ENCODE results near the gene CEP128. TPM values are rescaled to one million over a fixed set of nuclear protein-coding genes. Genes with fewer than 3 reads are reported as not detected.

CEP128 gene
- total RNA-seq, 8 experiments from 2014 or later = 1.7 to 12.7 (median 5.2) TPM

DNA sequence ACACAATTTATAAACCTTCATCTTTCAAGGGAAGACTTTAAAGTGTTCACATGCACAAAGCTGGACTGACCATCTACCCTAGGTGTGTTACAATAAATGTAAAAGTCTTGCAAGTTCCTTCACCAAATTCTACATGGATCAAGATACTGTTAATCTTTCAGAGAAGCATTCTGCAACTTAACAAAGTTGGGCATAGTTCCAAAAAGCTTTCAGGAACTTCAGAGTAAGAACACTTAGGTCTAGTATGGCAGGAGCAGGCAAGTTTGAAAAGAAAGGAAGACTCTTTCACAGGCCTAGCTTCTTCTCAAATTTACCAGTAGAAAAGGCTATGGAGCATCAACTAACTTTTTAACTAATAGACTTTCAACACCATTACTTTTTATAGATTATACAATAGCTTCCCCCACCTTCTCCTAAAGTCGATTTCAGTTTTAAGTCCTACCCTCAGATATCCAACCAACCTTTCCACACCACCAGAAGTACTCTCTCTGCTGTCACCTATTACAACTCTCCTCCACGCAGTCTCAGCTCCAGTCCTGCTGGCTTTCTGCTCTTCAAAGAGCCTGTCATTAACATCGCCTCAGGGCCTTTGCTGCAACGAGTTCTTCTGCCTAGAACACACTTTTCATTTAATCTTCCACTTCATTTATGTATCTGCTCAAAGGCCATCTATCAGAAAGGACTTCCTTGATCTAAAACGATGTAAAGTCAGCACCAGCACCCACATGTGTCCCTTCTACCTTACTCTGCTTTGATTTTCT, 333.9 kb downstream of the CEP128 start:
- in situ Hi-C loops (cut with MboI; ENCODE audit: low pct_unique_long_range_greater_than_20kb in 2 of 9, low sequenced_read_pairs in 9 of 9, unreplicated experiment in 9 of 9) = no loop called here
- WGBS, 10 experiments = 60 to 90% (median 81%) methylated on average over 2 to 5 of the region's 5 CpGs; no CpG with 5 or more reads in 1 of the 10 experiments
- peak in 3 of 8 experiments; percentile 37 to 59 (median 57) for ATAC-seq (replicated peaks in 6 of 8)
- H3K27ac ChIP-seq = no peak overlapping the region
- H3K4me3 ChIP-seq = no peak overlapping the region
- H3K4me1 ChIP-seq (replicated peaks in 1 of 2) = no peaks in the 10 kb centered on the region

DNA sequence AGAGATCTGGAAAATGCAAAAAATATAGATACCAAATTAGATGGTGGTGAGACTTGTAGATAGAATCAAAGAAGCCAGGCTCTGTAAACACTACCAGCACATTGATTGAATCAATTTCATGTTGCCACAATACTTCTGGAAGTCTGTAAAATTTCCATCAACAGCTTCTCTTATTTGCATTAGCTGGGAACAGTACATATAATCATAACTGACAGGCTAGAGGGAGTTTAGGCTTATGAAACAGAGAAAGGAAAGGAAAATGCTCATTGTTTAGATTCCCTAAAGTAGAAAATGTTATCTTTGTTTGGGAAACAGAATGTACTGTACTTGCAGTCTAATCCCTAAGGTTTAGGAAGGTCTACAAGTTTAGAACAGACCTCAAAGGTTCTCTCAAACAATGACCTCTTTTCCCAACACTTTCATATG, 335.2 kb downstream of the CEP128 start:
- H3K4me3 ChIP-seq = no peak overlapping the region
- no peaks in the 10 kb centered on the region for H3K4me1 ChIP-seq (replicated peaks in 1 of 2)
- H3K27ac ChIP-seq = no peak overlapping the region
- ATAC-seq (replicated peaks in 6 of 8) = peak in 1 of 8 experiments; percentile 43
- in situ Hi-C loops (cut with MboI; ENCODE audit: low pct_unique_long_range_greater_than_20kb in 2 of 9, low sequenced_read_pairs in 9 of 9, unreplicated experiment in 9 of 9) = no loop called here

DNA sequence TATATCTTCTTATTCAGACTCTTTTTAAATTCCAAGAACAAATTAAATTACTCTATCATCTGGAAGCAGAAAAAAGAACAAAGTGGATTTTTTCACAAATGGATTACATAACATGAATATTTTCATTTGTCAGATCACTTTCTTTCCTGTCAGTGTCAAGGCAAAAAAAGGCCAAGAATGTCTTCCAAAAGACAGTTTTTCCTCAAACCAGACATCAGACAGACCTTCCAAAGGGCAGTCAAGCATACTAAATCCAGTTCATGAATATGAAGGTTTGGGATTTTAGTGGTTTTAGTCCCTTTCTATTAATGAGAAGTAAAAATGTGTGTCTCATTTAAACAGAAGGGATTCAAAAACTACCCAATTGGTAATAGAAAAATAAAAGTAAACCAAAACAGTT, 336.0 kb downstream of the CEP128 start:
- Histone ChIP-seq H3K4me1 (replicated peaks in 1 of 2) (no peaks in the 10 kb centered on the region), H3K27ac (no peak overlapping the region), H3K4me3 (no peak overlapping the region)
- no peak for ATAC-seq (replicated peaks in 6 of 8)
- in situ Hi-C loops (cut with MboI; ENCODE audit: low pct_unique_long_range_greater_than_20kb in 2 of 9, low sequenced_read_pairs in 9 of 9, unreplicated experiment in 9 of 9) = no loop called here

DNA sequence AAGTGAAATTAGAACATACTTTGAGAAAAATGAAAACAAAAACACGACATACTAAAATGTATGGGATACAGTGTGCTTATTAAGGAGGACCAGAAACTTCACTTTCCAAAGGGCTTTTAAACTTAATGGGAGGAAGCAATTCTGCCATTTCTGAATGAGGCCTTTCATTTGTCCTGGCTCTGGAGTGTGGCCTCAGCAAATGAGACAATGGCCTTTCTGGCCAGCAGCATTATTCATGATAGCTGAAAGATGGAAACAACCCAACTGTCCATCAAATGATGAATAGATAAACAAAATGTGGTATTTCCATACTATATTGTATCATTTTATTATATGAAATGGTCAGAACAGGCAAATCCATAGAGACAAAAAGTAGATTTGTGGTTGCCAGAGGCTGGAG, 338.6 kb downstream of the CEP128 start:
- Histone ChIP-seq H3K4me3 (no peak overlapping the region), H3K4me1 (replicated peaks in 1 of 2) (no peaks in the 10 kb centered on the region), H3K27ac (no peak overlapping the region)
- 40 to 100% (median 85%) methylated on average over 1 of the region's 1 CpG; no CpG with 5 or more reads in 2 of the 10 experiments for WGBS, 10 experiments
- ATAC-seq (replicated peaks in 6 of 8) = no peak
- in situ Hi-C loops (cut with MboI; ENCODE audit: low pct_unique_long_range_greater_than_20kb in 2 of 9, low sequenced_read_pairs in 9 of 9, unreplicated experiment in 9 of 9) = no loop called here

DNA sequence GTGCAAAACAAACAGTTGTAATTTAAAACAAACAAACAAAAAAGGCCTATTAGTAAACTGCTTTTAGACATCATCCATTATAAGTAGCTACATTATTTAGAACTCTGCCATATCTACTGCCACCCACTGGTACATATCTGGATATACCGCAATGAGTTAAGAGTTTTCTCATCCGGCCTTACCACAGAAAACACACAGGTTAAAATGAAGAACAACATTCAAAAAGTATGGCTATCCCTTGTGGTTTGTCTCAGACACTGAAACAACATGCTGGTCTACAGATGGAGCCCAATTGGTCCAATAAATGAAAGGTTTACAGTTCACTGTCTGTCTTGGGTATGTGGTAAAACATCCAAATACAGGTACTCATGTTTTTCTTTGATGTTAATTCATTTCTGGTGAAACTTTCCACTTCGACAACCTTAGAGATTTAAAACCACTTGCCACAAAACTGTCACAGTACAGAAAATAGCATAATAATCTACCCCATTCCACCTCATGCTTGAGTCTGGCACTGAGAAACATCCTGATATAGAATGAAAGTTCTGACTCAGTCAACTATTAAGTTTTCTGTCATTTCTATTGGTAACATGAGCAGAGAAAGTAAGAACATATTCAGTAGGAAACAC, 354.3 kb downstream of the CEP128 start:
- ATAC-seq (replicated peaks in 6 of 8) = peak in 3 of 8 experiments; percentile 50 to 68 (median 61)
- H3K4me3 ChIP-seq = no peak overlapping the region
- no peaks in the 10 kb centered on the region for H3K4me1 ChIP-seq (replicated peaks in 1 of 2)
- H3K27ac ChIP-seq = no peak overlapping the region
- WGBS, 10 experiments = 20 to 100% (median 66%) methylated on average over 1 to 3 of the region's 3 CpGs
- in situ Hi-C loops (cut with MboI; ENCODE audit: low pct_unique_long_range_greater_than_20kb in 2 of 9, low sequenced_read_pairs in 9 of 9, unreplicated experiment in 9 of 9) = no loop called here

DNA sequence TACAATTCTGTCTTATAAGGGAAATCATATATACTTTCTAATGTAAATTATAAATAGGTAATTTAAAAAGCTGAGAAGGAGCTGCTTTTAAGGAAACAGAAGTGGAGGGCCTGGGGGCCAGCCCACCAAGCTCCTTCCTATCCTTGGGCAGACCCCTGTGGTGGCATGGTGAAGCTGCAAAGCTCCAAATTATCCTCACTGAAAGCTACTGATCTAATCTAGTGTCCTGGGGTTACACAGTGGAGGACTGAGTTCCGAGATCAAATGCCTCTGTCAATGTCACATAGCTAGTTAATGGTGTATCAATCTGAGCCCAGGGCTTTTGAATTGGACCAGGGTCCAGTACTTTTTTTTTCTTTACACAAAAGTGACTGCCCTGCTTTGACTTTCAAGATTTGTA, 355.4 kb downstream of the CEP128 start:
- H3K27ac ChIP-seq = no peak overlapping the region
- in situ Hi-C loops (cut with MboI; ENCODE audit: low pct_unique_long_range_greater_than_20kb in 2 of 9, low sequenced_read_pairs in 9 of 9, unreplicated experiment in 9 of 9) = no loop called here
- H3K4me3 ChIP-seq = no peak overlapping the region
- H3K4me1 ChIP-seq (replicated peaks in 1 of 2) = no peaks in the 10 kb centered on the region
- 57 to 100% (median 85%) methylated on average over 1 of the region's 1 CpG; no CpG with 5 or more reads in 6 of the 10 experiments for WGBS, 10 experiments
- ATAC-seq (replicated peaks in 6 of 8) = no peak

DNA sequence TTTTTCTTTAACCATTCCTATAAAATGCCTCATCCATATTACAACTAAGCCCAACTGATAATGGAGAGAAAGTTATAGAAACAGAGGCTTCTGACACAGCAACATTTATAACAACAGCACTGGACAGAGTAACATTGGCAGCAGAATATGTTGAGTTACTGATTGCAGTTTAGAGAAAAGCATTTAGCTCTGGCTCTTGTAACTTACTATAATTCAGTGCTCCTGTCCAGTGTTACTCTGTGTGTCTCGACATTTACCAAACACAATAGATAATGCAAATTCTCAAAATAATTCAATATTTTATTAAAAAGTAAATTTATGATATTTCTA, 356.1 kb downstream of the CEP128 start:
- ATAC-seq (replicated peaks in 6 of 8) = no peak
- WGBS, 10 experiments = 60 to 100% (median 100%) methylated on average over 1 of the region's 1 CpG; no CpG with 5 or more reads in 2 of the 10 experiments
- no peak overlapping the region for H3K27ac ChIP-seq
- no peaks in the 10 kb centered on the region for H3K4me1 ChIP-seq (replicated peaks in 1 of 2)
- no peak overlapping the region for H3K4me3 ChIP-seq
- in situ Hi-C loops (cut with MboI; ENCODE audit: low pct_unique_long_range_greater_than_20kb in 2 of 9, low sequenced_read_pairs in 9 of 9, unreplicated experiment in 9 of 9) = no loop called here

DNA sequence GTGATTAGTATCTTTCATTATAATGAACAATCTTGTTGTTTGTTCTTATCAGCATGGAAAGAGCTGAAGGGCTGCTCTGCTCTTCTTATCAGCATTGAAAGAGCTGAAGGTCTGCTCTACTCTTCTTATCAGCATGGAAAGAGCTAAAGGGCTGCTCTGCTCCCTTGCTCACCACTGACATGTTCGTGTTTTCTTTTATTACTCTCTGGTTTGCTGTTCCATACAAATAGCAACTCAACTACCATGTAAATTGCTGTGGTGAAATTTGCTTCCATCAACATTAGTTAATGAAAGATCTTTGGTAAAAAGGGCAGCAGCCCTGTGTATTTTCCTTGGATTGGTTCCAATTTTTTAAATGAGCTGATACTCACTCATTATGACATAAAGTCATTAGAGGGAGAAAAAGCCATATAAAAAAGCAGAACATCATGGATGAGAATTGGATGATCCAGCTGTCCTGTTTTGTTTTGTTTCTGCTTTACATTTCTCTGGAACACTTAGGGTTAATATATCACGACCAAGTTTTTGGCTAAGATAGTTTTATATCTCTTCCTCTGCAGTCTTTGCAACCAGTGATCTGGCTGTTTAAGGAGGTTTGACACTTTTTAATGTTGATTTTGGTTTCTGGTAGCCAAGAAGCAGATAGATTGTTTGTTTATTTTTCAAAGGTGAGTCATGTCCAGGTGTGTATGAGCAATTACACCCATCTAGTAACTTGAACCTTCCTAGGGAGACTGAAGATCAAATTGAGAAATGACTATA, 356.6 kb downstream of the CEP128 start:
- no peak for ATAC-seq (replicated peaks in 6 of 8)

DNA sequence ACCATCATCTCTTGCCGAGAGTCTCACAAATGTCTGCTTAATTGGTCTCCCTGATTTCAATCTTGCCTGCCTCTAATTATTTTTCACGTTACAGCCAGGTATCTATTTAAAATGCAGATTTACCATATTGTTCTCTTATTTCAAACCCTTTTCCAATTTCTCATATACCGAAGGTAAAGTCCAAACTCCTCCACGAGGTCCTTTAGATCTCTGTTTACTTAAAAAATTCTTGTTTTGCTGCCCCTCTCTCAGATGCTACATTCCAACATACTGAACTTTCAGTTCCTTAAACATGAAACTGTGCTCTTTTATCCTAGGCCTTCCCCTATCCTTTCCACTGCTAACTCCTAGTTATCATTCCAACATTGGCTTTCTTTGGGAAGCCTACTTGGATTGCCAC, 363.9 kb downstream of the CEP128 start:
- 82 to 97% (median 91%) methylated on average over 2 to 4 of the region's 4 CpGs for WGBS, 10 experiments

More for the DNA sequence above, 356.6 kb downstream of the CEP128 start:
- no peaks in the 10 kb centered on the region for H3K4me1 ChIP-seq (replicated peaks in 1 of 2)
- WGBS, 10 experiments = 17 to 100% (median 78%) methylated on average over 1 to 2 of the region's 2 CpGs; no CpG with 5 or more reads in 1 of the 10 experiments
- in situ Hi-C loops (cut with MboI; ENCODE audit: low pct_unique_long_range_greater_than_20kb in 2 of 9, low sequenced_read_pairs in 9 of 9, unreplicated experiment in 9 of 9) = no loop called here
- H3K4me3 ChIP-seq = no peak overlapping the region
- no peak overlapping the region for H3K27ac ChIP-seq

DNA sequence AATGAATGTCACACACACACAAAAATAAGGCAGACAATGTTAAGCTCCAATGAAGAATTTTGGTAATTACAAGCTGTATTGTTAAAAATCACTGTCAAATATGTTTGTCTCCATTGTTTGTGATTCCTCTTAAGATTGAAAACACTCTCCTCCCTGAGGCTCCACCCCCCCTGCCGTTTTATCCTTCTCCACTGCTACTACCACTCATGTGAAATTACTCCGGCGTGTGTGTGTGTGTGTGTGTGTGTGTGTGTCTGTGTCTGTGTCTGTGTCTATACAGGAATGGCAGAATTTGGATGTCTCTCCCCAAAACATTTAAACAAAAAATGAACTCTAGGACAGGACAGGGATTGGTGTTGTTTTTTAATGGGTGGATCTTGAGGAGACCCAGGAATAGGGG, 365.1 kb downstream of the CEP128 start:
- no peaks in the 10 kb centered on the region for H3K4me1 ChIP-seq (replicated peaks in 1 of 2)
- 0 to 90% (median 75%) methylated on average over 1 to 2 of the region's 3 CpGs; no CpG with 5 or more reads in 4 of the 10 experiments for WGBS, 10 experiments
- H3K4me3 ChIP-seq = no peak overlapping the region
- in situ Hi-C loops (cut with MboI; ENCODE audit: low pct_unique_long_range_greater_than_20kb in 2 of 9, low sequenced_read_pairs in 9 of 9, unreplicated experiment in 9 of 9) = no loop called here
- no peak for ATAC-seq (replicated peaks in 6 of 8)
- H3K27ac ChIP-seq = no peak overlapping the region

More for the DNA sequence above, 363.9 kb downstream of the CEP128 start:
- Histone ChIP-seq H3K4me1 (replicated peaks in 1 of 2) (no peaks in the 10 kb centered on the region), H3K4me3 (no peak overlapping the region), H3K27ac (no peak overlapping the region)
- no peak for ATAC-seq (replicated peaks in 6 of 8)
- in situ Hi-C loops (cut with MboI; ENCODE audit: low pct_unique_long_range_greater_than_20kb in 2 of 9, low sequenced_read_pairs in 9 of 9, unreplicated experiment in 9 of 9) = no loop called here

DNA sequence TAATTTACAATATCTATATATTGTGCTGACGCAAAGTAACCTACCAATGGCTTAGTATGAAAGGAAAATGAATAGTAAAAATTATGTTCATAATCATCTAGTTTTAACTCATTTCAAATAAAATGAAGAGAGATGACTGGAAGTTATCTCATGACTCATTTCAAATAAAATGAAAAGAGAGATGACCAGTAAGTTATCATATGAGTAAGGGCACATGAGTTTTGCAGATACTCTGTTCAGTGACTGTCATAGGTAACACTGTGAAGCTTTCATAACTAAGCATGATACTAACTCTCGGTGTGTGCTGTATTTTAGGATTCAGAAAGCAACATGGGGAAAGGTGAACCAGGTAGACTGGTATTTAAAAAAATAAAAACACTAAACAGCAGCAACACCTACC, 365.8 kb downstream of the CEP128 start:
- Histone ChIP-seq H3K27ac (no peak overlapping the region), H3K4me1 (replicated peaks in 1 of 2) (no peaks in the 10 kb centered on the region), H3K4me3 (no peak overlapping the region)
- ATAC-seq (replicated peaks in 6 of 8) = no peak
- in situ Hi-C loops (cut with MboI; ENCODE audit: low pct_unique_long_range_greater_than_20kb in 2 of 9, low sequenced_read_pairs in 9 of 9, unreplicated experiment in 9 of 9) = no loop called here
- 85 to 100% (median 96%) methylated on average over 1 to 2 of the region's 2 CpGs; no CpG with 5 or more reads in 1 of the 10 experiments for WGBS, 10 experiments

DNA sequence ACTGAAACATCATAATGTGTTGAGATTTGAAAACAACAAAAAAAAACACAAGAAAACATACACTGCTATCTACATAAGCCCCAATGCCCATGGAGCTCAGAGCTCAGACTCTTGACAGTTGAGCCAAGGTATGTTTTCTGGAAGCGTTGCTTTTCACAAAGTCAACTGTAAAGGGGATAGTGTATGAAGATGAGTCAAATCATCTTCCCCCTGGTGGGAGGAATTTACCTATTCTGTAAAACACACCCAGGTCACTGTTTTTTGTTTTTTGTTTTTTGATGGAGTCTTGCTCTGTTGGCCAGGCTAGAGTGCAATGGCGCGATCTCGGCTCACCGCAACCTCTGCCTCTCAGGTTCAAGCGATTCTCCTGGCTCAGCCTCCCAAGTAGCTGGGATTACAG, 368.9 kb downstream of the CEP128 start:
- 93 to 100% (median 96%) methylated on average over 1 to 6 of the region's 6 CpGs; no CpG with 5 or more reads in 4 of the 10 experiments for WGBS, 10 experiments

DNA sequence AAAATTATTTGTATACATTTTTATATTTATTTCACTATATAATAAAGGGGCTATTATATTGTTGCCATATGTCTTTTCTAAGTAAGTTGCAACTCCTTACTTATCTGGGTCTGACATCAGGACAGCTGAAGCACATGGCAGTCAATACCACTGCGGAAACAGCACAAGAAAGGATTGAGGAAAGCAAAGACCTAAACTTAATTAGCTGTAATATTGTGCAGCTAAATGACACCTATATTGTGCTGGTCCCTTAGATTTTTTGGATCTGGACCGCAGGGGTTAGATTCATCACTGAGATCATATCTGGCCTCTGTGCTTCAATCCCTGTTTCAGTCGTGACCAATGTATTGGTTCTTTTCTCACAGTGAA, 370.6 kb downstream of the CEP128 start:
- H3K4me3 ChIP-seq = no peak overlapping the region
- H3K27ac ChIP-seq = no peak overlapping the region
- H3K4me1 ChIP-seq (replicated peaks in 1 of 2) = no peaks in the 10 kb centered on the region
- 73 to 96% (median 90%) methylated on average over 1 to 3 of the region's 3 CpGs; no CpG with 5 or more reads in 3 of the 10 experiments for WGBS, 10 experiments
- ATAC-seq (replicated peaks in 6 of 8) = no peak
- in situ Hi-C loops (cut with MboI; ENCODE audit: low pct_unique_long_range_greater_than_20kb in 2 of 9, low sequenced_read_pairs in 9 of 9, unreplicated experiment in 9 of 9) = no loop called here

More for the DNA sequence above, 368.9 kb downstream of the CEP128 start:
- no peak overlapping the region for H3K27ac ChIP-seq
- no peak for ATAC-seq (replicated peaks in 6 of 8)
- H3K4me1 ChIP-seq (replicated peaks in 1 of 2) = no peaks in the 10 kb centered on the region
- in situ Hi-C loops (cut with MboI; ENCODE audit: low pct_unique_long_range_greater_than_20kb in 2 of 9, low sequenced_read_pairs in 9 of 9, unreplicated experiment in 9 of 9) = no loop called here
- H3K4me3 ChIP-seq = no peak overlapping the region

Data from motor neuron (in vitro differentiated cells).